Esophagus squamous epithelium (tissue), 4 donors: ENCODE results near the gene UBR4.

Experiments used
- CTCF ChIP-seq, 6 experiments: fragments of 450-650 bp in 4 of 6; fragments of 200-600 bp in 2 of 6; sonication (generic) in 2 of 6; IDR thresholded peaks; one replicate each; pipeline ENCODE4 v1.5.1; 2016 to 2019; ENCODE audit warnings: antibody characterized with exemption in 6 of 6, mild to moderate bottlenecking in 4 of 6, moderate library complexity in 4 of 6
- POLR2A ChIP-seq, 4 donors: fragments of 450-650 bp; IDR thresholded peaks; one replicate each; pipeline ENCODE4 v1.6.1; 2017; ENCODE audit warnings: antibody characterized with exemption in 4 of 4, mild to moderate bottlenecking in 4 of 4, moderate library complexity in 3 of 4

GRCh38 chr1:19073311-19074186 lies 136.5 kb downstream of the UBR4 start:
- no peak for TF ChIP-seq CTCF (IDR thresholded peaks at IDR 0.05)
- TF ChIP-seq POLR2A (IDR thresholded peaks at IDR 0.05): no peak
